ENCODE results near the gene ABCC8.

ABCC8 gene

DNA sequence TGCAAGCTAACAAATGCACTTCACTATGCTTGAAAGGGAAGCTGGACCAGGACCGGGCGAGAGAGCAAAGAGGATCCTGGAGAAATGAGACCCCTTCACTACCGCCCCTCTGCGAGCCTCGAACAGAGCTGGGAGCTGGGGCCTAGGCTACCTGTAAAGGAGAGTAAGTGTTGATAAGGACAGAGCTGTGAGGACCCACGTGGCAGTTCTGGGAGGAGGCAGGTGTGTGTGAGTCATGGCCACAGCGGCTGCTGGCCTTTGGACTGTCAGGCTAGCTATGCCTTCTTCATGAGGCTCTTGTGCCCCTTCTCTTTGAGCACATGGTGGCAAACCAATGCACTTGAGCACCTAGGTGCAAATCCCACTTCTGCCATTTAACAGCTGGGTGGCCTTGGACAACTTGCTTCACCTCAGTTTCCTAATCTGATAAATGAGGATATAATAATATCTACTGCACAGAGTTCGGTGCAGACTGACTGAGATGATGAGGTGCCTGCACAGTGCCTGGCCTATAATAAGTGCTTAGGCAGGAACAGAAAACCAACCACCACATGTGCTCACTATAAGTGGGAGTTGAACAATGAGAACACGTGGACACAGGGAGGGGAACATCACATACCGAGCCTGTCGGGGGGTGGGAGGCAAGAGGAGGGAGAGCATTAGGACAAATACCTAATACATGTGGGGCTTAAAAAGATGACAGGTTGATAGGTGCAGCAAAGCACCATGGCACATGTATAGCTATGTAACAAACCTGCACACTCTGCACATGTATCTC lies 52.9 kb downstream of the ABCC8 start:
- no peak for DNase-seq

DNA sequence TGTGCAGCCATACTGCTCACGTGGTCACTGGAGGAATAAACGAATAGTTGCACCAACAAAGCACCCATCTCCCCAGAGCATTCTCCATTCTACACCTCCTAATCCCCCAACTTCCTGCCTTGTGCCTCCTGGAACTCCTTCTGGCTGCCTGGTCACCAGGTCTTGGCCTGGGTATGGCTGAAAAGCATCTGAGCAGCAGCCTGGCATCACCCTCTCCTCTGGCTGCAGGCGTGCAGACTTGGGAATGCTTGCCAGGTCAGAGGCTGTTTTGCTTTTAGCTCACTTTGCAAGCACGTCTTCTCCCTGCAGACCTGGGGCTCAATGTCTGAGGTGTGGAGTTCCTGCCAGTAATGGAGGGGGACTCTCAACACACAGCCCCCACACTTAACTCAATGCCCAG lies 54.9 kb downstream of the ABCC8 start:
- no peak for DNase-seq

DNA sequence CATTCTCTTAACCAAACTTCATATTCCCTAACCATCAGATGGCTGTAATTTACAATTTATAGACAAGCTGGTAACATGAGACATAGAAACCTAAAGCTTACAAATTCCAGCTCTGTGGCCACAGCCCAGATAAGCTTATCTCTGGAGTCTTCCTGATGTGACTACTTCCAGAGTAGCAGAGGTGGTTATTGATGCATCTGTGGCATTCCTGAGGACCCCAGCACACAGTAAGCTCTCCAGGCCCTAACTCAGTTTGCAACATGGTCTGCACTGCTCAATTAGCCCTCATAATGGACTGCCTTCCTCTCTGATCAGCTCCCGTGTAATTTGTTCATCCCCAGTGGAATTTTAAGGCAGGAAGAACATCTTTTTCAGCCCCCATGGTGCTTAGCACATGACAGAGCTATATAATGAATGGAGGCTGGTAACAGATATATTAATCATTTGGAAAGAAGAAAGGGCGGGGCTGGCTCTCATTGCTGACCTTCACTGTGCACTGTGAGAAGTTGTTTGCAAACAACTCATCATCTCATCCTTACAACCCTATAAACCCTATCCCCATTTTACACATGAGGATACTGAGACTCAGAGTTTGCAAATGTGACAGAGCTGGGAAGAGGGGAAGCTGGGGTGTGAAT lies 58.1 kb downstream of the ABCC8 start:
- DNase-seq = no peak

DNA sequence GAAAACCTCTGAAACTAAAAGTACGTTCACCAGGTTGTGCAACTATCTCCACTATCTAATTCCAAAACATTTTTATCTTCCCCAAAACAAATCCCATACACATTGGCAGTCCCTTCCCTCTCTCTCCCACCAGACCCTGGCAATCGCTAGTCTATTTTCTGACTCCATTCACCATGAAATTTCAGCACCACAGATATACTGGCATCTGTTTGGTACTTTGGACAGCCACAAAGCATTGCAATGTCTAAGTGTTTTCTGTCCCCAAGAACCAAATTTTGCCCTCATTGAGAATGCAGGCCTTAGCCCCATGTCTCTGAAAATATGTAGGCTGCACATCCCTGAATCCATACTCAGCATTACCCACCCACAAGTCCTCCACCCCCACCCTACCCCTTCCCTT lies 60.2 kb downstream of the ABCC8 start:
- DNase-seq = no peak

DNA sequence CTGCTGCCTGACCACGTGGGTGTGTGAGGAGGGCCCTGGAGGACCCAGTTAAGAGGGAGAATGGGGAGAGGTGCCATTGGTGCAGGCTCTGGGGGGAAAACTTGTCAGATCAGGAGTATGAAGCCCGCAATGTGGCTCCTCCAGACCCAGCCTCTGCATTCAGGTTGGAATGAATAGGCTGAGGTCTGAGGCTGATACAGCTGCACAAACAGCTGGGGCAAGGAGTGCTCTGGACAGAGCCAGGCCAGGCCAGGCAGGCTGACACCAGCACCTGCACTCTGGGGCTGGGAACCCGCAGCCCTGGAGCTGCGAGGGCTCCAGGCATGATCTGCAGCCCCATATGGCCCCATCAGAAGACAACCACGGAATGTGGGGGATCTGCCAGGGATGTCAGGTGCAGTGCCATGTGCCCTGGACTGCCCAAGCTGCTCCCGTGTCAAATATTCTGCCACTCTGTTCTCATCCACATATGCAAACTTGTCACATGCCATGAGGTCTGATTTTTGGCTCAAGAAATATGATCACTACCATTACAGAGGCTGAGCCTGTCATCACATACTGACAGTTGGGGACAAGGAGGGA lies 61.0 kb downstream of the ABCC8 start:
- no peak for DNase-seq

DNA sequence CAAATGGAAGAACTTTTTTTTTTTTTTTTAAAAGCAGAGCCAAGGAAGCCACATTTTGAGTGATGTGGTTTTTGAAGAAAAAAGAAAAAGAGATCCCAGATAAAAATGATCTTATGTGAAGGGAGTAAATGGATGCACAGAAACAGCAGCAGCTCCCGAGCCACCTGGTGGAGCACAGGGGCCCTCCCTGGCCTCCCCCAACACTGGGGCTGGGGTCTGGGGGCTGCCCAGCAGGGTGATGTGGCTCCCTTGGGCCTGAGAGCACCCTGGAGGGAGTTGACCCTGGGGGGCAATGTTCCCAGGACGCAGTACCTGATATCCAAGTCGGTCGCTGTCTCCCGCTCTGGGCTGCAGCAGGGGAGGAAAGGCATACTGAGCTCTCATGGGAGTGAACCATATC lies 61.7 kb downstream of the ABCC8 start:
- no peak for DNase-seq

DNA sequence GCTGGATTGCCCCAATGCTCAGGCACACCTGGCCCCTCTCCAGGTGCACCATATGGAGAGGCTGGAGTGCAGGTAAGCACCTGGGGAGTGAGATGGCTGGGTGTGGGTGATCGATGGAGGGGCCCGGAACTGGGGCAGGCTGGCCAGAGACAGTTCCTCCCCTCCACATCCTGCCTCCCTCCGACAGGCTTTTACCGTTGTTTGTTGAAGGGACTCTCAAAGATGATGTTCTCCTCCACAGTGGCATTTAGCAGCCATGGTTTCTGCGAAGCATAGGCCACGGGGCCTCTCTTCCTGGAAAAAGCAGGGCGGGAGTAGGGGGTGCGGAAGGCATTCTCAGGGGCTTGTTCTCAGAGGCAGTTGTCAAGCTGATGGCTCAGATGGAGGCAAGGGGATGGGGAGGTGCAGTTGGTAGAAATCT lies 62.3 kb downstream of the ABCC8 start:
- no peak for DNase-seq

DNA sequence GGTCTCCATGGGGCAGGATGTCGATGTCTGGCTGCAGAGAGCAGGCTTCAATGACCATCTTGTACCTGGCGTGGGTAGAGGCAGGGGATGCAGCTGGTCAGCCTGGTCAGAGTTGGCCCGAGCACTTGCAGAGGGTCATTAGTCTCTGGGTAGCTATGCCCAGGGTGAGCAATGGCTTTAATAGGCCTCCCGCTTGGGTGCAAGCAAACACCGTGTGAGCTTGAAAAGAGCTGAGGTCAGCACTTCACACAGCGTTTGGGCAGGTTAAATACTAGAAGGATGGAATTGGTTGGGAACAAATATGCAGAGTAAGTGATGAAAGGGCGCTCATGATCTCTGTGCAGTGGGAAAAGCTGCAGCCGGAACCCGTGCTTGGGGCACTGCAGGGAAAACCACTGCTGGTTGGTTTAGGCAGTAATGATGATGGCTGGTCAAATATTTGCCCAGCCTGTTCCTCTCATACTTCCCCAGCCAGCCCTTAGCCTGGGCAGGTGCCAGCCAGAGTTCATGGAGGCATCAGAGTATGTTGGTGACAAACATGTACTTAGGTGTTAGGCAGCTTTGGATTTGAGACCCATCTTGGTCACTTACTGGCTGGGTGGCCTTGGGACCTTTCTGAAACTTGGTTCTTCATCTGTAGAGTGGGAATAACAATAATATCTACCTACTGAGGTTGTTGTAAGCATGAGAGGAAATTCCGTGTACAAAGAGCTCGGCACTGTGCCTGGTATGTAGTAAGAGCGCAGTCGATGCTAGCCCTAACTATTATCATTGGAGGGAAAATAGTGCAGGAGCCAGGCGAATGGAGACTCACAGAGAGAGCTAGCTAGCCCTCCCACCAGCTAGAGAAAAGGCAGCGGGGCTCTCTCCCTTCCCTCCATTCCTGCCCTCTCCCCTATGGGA lies 63.0 kb downstream of the ABCC8 start:
- DNase-seq = no peak

DNA sequence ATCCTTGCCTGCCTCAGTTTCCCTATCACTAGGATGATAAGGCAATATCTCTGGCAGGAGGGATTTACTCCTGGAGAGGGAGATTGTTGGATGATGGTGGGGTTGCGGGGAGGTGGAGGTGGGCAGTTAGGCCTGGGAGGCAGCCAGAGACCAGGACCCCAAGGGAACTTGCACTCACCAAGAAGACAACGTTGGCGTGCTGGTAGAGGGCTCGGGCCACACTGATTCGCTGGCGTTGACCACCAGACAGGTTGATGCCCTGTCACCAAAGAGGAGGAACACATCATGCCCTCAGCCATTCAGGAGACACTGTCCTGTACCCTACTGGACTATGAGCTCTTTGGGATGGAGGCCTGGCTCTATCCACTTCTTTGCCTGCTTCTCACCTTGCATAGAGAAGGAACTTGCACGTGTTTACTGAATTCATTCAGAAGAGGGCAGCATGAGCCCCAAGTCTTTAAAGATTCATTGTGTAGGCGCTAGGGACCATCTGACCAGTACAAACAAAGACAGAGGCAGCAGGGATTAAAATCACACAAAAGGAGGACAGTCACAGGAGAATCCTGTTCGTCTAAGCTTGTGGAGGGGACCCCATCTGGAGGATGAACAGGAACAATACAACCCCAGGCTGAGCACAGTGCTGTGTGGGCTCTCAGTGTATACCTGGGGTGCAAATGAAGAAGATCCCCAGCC lies 64.0 kb downstream of the ABCC8 start:
- no peak for DNase-seq

DNA sequence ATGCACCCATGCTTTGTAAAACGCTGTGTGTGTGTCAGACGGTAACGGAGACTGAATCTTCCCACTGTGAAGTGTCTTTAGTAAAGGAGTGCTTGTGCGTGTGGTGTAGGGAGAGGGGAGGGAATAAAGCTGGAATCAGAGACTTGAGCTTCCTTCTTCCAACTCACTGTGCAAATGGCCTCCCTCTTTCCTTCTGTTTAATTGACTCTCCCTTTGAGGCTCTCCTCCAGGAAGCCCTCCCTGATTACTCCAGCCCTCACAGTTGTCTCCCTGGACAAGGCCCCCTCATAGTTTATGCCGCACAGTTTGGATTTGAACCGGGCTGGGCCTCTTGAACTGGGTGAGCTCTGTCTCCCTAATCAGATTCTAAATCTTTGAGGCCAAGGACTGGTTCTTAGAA lies 65.2 kb downstream of the ABCC8 start:
- DNase-seq = no peak

DNA sequence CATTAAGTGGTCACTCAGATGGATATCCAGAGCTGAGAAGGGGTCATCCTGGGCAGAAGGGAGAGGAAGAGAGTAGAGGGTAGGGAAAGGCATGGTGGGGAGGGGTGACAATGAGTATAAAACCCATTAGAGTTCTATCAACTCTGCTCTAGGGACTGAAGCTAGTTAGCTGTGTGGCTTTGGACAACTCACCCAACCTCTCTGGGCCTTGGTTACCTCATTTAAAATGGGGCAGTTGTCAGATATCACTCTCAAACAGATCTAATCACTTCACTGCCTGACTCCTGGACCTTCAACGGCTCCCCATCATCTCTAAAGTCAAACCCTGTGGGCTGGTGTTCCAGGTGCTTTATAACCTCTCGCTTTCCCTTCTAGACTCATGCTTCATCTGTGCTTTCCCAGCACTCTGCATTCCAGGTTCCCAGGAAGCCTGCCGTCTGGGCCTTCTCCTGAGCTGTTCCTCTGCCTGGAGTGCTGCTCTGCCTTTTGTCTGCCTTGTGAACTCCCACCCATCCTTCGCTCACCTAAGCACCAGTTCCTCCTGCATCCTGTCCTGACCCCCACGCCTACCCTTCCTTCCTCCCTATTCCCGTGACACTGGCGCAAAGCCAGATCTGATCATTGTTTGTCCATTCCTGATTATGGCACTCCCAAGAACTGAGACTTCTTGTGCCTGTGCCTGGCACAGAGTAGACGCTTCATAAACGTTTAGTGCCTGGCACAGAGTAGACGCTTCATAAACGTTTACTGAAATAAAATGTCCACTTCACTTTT lies 65.9 kb downstream of the ABCC8 start:
- no peak for DNase-seq

DNA sequence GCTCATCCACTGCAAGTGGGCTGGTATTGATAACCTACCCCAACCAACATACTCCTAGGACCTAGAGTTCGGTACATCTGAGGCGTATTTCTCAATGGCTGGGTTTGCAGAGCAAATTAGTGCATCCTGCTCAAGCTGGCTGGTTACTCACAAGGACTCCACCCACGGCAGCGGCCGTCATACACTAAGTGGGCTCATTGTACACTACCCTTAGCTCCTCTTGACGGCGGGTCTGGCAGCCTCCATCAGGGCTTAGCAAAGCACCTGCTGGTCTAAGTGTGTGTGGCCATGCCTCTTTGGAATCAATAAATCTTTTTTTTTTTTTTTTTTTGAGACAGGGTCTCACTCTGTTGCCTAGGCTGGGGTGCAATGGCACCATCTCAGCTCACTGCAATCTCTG lies 68.0 kb downstream of the ABCC8 start:
- no peak for DNase-seq

DNA sequence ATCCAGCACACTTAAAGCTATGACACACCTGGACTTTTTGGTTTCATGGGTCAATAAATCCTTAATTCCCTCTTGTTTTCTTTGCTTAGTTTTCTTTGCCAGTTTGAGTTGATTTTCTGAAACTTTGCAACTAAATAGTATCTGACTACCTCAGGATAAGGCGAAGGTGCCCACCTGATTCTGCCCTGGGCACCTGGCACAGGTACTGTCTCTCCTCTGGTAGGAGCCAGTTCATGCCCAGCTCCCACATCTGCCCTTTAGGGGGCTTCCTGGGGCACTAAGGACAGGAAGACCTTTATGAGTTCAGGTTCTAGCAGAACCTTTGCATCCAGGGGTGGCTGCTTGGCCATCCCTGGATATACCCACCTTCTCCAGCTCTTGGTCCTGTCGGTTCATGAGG lies 68.6 kb downstream of the ABCC8 start:
- DNase-seq = no peak

DNA sequence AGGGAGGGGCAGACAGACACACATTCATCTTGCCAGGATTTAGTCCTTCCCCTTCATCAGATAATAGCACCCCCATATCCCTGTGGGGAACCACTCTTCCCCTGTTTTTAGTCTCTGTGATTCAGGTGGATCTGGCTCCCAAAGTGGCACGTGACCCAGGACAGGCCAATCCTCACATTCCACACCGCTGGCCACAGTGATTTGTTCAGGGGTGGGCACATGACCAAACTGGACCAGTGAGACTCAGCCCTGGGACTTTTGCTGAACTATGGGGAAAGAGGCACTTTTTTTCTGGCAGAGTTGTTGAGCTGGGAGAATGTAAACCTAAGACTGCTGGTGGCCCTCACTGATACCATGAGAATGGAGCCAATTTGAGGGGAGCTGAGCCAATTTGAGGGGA lies 69.1 kb downstream of the ABCC8 start:
- no peak for DNase-seq

DNA sequence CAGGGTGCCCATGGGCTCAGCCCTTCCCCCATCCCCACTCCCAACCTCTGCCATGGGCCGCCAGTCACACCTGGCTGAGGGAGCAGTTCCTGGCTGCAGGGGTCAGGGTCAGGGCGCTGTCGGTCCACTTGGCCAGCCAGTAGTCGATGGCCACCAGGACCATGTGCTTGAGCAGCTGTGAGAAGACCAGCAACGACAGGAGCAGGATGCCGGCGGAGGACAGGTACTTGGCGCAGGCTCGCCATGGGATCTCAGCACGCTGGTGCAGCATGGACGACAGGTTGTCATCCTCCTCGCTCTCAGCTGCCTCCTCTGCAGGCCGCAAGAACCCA lies 69.9 kb downstream of the ABCC8 start:
- DNase-seq = no peak

DNA sequence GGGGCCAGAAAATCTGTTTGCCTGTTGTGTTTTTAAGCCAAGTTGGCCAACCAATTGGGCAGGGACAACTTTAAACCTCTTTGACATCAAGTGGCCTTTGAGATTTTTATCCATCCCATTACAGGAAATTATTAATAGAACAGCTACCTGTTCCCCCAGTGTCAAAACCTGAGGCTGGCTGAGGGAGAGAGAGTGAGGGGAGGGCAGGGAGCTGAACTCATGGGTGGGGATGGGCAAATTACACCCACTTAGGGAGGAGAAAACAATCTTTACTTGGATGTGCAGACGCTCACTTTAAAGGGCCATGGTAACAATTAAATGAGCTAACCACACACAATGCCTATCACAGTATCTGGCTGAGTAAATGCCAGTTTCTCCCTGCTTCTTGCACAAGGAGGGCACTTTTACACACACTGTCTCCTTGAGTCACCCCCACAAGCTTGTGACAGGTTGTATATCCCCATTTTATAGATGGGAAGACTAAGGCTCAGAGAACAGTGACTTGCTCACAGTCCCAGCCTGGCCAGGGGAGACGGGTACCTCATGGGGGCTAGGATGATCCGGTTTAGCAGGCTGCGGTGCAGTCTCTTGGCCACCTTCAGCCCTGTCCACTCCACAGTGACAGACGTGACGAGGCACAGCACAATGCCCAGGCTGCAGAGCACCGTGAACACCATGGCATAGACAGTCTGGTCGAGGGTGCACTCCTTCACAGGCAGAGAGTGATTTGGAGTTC lies 70.4 kb downstream of the ABCC8 start:
- DNase-seq = no peak

DNA sequence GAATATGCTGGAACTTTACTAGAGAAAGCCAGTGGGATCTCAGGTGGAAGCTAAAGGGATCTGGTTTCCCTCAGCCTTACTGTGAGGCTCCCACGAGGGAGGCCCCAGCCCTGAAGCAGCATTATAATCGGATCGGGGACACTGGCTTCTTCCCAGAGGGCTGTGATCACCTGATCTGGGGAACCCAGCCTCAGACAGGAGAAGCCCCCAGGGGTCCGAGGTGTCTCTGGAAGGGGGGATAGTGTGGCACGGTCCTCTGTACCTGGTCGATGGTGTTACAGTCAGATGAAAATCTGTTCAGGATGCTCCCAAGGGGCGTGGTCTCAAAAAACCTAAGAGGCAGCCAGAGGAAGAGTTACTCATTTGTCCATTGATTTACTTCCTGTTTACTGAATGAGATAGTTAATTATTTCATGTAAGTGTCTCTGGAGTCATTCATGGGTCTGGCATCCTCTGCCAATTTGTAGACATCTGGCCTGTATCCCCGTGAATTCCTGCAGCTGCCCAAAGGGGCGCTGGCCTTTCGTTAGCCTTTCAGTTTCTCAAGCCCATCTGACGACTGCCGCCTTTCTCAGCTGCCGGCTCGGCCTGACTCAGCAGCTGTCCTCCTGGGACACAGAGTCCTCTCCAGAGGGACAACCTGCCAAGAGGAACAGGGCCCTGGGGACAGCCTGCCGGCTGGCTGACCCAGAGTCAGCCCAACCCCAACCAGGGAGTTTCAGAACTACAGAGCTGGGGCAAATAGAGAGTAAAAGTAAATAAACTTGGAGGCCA lies 71.2 kb downstream of the ABCC8 start:
- no peak for DNase-seq

DNA sequence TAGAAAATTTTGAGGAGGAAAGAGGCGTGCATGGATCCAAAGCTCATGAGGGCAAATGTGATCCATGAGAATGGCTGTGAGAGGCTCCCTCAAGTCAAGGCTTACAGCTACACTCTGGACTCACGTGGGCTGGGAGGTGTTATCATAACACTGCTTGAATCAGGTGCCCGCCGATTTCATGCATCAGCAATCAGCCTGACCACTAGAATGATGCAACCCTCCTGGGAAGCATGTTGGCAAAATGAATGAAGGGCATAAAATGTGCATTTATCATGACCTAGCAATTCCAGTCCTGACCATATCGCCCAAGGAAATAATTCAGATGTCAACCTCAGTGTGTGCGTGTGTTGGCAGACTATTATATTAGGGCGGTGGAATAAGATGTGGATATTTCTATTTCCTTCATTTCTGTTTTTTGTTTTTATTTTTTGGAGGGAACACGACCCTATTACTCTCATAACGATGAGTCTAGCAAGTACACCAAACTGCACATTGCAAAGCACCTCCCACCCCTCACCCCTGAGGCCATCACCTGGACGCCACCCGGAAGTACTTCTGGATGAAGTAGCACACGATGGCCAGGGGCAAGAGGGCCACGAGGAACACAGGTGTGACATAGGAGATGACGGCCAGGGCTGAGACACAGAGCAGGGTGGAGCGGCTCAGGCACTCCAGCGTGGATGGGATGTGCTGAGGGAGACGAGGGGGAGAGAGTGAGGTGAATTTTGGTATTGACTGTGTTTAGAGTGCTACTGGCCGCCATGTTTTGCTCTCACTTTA lies 72.5 kb downstream of the ABCC8 start:
- no peak for DNase-seq

DNA sequence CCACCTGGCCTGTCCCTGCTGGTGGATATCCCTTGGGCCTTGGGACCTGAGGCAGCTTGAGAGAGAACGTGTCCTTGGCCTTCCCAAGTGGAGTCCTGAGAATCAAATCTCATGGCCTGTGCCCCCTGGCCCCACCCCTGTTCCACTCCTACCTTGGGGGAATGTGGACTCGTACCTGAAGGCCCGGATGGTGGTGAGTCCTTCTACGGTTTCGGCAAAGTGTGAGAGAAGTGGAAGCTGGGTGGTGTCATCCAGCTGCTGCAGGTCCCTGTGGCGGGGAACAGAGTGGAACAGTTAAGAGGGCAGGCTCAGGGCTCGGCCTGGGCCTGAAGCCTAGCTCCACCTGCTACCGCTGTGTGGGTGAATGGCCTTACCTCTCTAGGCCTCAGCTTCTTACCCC lies 74.2 kb downstream of the ABCC8 start:
- no peak for DNase-seq

DNA sequence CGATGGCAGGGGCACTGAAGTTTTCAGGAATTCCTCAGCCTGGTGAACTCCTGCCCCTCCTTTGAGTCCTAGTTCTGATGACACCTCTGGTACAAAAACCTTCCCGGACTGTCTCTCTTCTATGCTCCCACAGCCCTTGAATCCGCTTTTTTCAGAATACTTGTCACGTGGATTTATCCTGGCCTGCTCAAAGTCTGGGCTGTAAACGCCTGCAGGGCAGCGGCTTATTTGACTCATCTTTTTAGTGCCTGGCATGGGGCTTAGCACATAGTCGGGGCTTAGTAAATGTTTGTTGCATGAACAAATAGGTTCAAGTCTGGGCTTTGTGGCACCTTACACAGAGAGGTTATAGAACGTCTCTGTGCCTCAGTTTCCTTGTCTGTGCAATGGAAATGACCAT lies 74.8 kb downstream of the ABCC8 start:
- DNase-seq = no peak
